H1 (cell line): ENCODE measurements around the gene GTF2IRD1. TPM values are rescaled to one million over a fixed set of nuclear protein-coding genes. Genes with fewer than 3 reads are reported as not detected.

Source experiments
- CTCF ChIA-PET: fragments of 300-600 bp; sonication (Branson Sonifier 250); formaldehyde crosslinking; loops from one replicate; lab custom pipeline; 2021; ENCODE audit not compliant: partially characterized antibody; lab: Charles Lee
- POLR2A ChIA-PET: fragments of 300-600 bp; sonication (Branson Sonifier 250); formaldehyde crosslinking; loops from one replicate; lab custom pipeline; 2021; ENCODE audit warnings: inconsistent platforms; ENCODE audit not compliant: partially characterized antibody; lab: Charles Lee
- DNase-seq, 2 experiments: peaks; one replicate each; pipeline versions ENCODE4 v3.0.0 to v3.0.0-alpha.2; 2010 to 2022; ENCODE audit warnings: low spot score in 2 of 2, low read depth in 1 of 2, mixed read lengths in 1 of 2
- FAIRE-seq: peaks from 2 replicates; lab custom pipeline; 2011; peaks lifted over from hg19 to GRCh38; lab: Jason Lieb, UNC
- H2AFZ ChIP-seq: 2 replicates; pipeline ENCODE4 v1.8.1; 2012; ENCODE audit warnings: low read length, inconsistent platforms
- H2AK5ac ChIP-seq: 2 replicates; pipeline ENCODE4 v1.6.1; 2013; ENCODE audit warnings: low read depth, low read length
- H2BK120ac ChIP-seq: replicated peaks from 2 replicates; pipeline ENCODE3; 2013; ENCODE audit warnings: low read depth, low read length, inconsistent platforms
- H2BK12ac ChIP-seq: 2 replicates; pipeline ENCODE4 v1.6.1; 2013; ENCODE audit warnings: low read depth, low read length
- H2BK15ac ChIP-seq: 2 replicates; pipeline ENCODE4 v1.6.1; 2013; ENCODE audit warnings: low read length
- H2BK20ac ChIP-seq: 2 replicates; pipeline ENCODE4 v1.6.1; 2013; ENCODE audit warnings: low read length
- H2BK5ac ChIP-seq: 2 replicates; pipeline ENCODE4 v1.6.1; 2013; ENCODE audit warnings: low read depth, low read length
- H3K14ac ChIP-seq: 2 replicates; pipeline ENCODE4 v1.6.1; 2013; ENCODE audit warnings: inconsistent platforms; ENCODE audit not compliant: insufficient read length
- H3K18ac ChIP-seq: 2 replicates; pipeline ENCODE4 v1.6.1; 2013; ENCODE audit warnings: low read length; ENCODE audit errors: extremely low read depth
- H3K23ac ChIP-seq: 2 replicates; pipeline ENCODE4 v1.6.1; 2013; ENCODE audit warnings: inconsistent platforms; ENCODE audit not compliant: insufficient read length
- H3K23me2 ChIP-seq: 2 replicates; pipeline ENCODE4 v1.6.1; 2013; ENCODE audit warnings: low read depth, low read length
- H3K27ac ChIP-seq: 2 replicates; pipeline ENCODE4 v1.6.1; 2011; ENCODE audit warnings: low read depth, low read length, inconsistent platforms
- H3K27me3 ChIP-seq, 4 experiments: replicated peaks in 1 of 4; 1 replicate in 1 of 4; 2 replicates in 3 of 4; pipeline versions ENCODE4 v1.6.1 to v1.8.1; 2011 to 2013; ENCODE audit warnings: low read length in 3 of 4, mild to moderate bottlenecking in 3 of 4, inconsistent platforms in 2 of 4, mixed read lengths in 2 of 4, moderate library complexity in 1 of 4; ENCODE audit not compliant: control insufficient read depth in 3 of 4, insufficient read depth in 3 of 4; ENCODE audit errors: extremely low read depth in 1 of 4
- H3K36me3 ChIP-seq, 4 experiments: 2 replicates each; pipeline versions ENCODE4 v1.6.1 to v1.8.1; 2011 to 2013; ENCODE audit warnings: mild to moderate bottlenecking in 4 of 4, low read length in 3 of 4, moderate library complexity in 2 of 4, control low read depth in 1 of 4, inconsistent platforms in 1 of 4; ENCODE audit not compliant: insufficient read depth in 4 of 4, control insufficient read depth in 2 of 4
- H3K4ac ChIP-seq: replicated peaks from 2 replicates; pipeline ENCODE3; 2013; ENCODE audit warnings: low read length, low read depth, mixed read lengths, inconsistent platforms; ENCODE audit not compliant: insufficient read length
- H3K4me1 ChIP-seq, 4 experiments: replicated peaks in 1 of 4; 1 replicate in 1 of 4; 2 replicates in 3 of 4; pipeline versions ENCODE4 v1.6.1 to v1.8.1; 2011 to 2013; ENCODE audit warnings: low read length in 3 of 4, inconsistent platforms in 2 of 4, mixed read lengths in 1 of 4; ENCODE audit not compliant: insufficient read depth in 4 of 4, control insufficient read depth in 3 of 4
- H3K4me2 ChIP-seq, 2 experiments: 2 replicates each; pipeline versions ENCODE4 v1.6.1 to v1.8.1; 2011 to 2013; ENCODE audit warnings: low read depth in 2 of 2, low read length in 2 of 2, control low read depth in 1 of 2, inconsistent platforms in 1 of 2, mild to moderate bottlenecking in 1 of 2; ENCODE audit not compliant: insufficient read depth in 1 of 2
- H3K4me3 ChIP-seq, 4 experiments: fragments of 200-600, 300-600 bp in 1 of 4; sonication (generic), shearing (Covaris generic), sonication (Bioruptor Twin) in 1 of 4; 2 replicates each; pipeline versions ENCODE4 v1.5.1 to v1.8.1; 2011 to 2016; ENCODE audit warnings: low read length in 4 of 4, low read depth in 3 of 4, control low read depth in 2 of 4, inconsistent platforms in 2 of 4, mild to moderate bottlenecking in 2 of 4, mixed read lengths in 1 of 4, moderate library complexity in 1 of 4; ENCODE audit not compliant: insufficient read depth in 2 of 4; ENCODE audit errors: extremely low read depth in 1 of 4
- H3K56ac ChIP-seq: replicated peaks from 2 replicates; pipeline ENCODE3; 2013; ENCODE audit warnings: low read depth, mild to moderate bottlenecking, mixed read lengths, low read length, inconsistent platforms; ENCODE audit not compliant: insufficient read length
- H3K79me1 ChIP-seq: 2 replicates; pipeline ENCODE4 v1.6.1; 2013; ENCODE audit warnings: low read depth, low read length, control low read depth
- H3K79me2 ChIP-seq, 2 experiments: 2 replicates each; pipeline versions ENCODE4 v1.6.1 to v1.8.1; 2012 to 2013; ENCODE audit warnings: low read length in 2 of 2, mild to moderate bottlenecking in 2 of 2, inconsistent platforms in 1 of 2; ENCODE audit not compliant: insufficient read depth in 2 of 2, control insufficient read depth in 1 of 2
- H3K9ac ChIP-seq, 4 experiments: replicated peaks in 1 of 4; 1 replicate in 1 of 4; 2 replicates in 3 of 4; pipeline versions ENCODE4 v1.6.1 to v1.8.1; 2011 to 2013; ENCODE audit warnings: low read depth in 3 of 4, low read length in 3 of 4, control low read depth in 2 of 4, mild to moderate bottlenecking in 2 of 4, moderate library complexity in 2 of 4, inconsistent platforms in 1 of 4; ENCODE audit errors: extremely low read depth in 1 of 4
- H3K9me3 ChIP-seq, 2 experiments: 2 replicates each; pipeline versions ENCODE4 v1.6.1 to v1.8.1; 2012 to 2013; ENCODE audit warnings: mild to moderate bottlenecking in 2 of 2, moderate library complexity in 2 of 2, control low read depth in 1 of 2, inconsistent platforms in 1 of 2, low read depth in 1 of 2, low read length in 1 of 2, mixed read lengths in 1 of 2; ENCODE audit not compliant: insufficient read depth in 2 of 2
- H4K20me1 ChIP-seq, 2 experiments: replicated peaks in 1 of 2; 2 replicates each; pipeline versions ENCODE3 to v1.8.1; 2011 to 2013; ENCODE audit warnings: inconsistent platforms in 2 of 2, low read length in 2 of 2, mild to moderate bottlenecking in 1 of 2; ENCODE audit not compliant: insufficient read depth in 2 of 2, control insufficient read depth in 1 of 2
- H4K5ac ChIP-seq: 2 replicates; pipeline ENCODE4 v1.6.1; 2013; ENCODE audit warnings: low read length, low read depth, mixed read lengths, inconsistent platforms; ENCODE audit not compliant: insufficient read length
- H4K8ac ChIP-seq: 2 replicates; pipeline ENCODE4 v1.8.0; 2013; ENCODE audit warnings: mild to moderate bottlenecking, moderate library complexity, low read length, inconsistent platforms; ENCODE audit not compliant: insufficient read depth; ENCODE audit errors: extremely low read depth
- H4K91ac ChIP-seq: replicated peaks from 2 replicates; pipeline ENCODE3; 2013; ENCODE audit warnings: low read length, mixed read lengths, inconsistent platforms; ENCODE audit not compliant: insufficient read length
- TAF1 ChIP-seq: IDR thresholded peaks from 2 replicates; pipeline ENCODE4 v1.6.1; 2011; ENCODE audit warnings: mild to moderate bottlenecking, low read depth, low read length
- TAF7 ChIP-seq: optimal IDR thresholded peaks from 2 replicates; pipeline ENCODE3; 2011; ENCODE audit warnings: low read depth, mild to moderate bottlenecking, inconsistent platforms, low read length, moderate library complexity, borderline replicate concordance
- WGBS, 2 experiments: shearing (Covaris generic) in 1 of 2; methylation state at CpG; one replicate each; pipeline versions ENCODE4 v1.1.6 to v1.1.7; 2013 to 2015; ENCODE audit warnings: low lambda C conversion rate in 2 of 2, mixed read lengths in 2 of 2, inconsistent platforms in 1 of 2, low coverage in 1 of 2, missing lambda C conversion rate in 1 of 2; ENCODE audit not compliant: insufficient replicate concordance in 2 of 2, insufficient coverage in 1 of 2, insufficient read length in 1 of 2; ENCODE audit errors: extremely low coverage in 1 of 2, missing lambda C conversion rate in 1 of 2; 5-methylcytosine and 5-hydroxymethylcytosine counted together
- polyA plus RNA-seq, 7 experiments: library from polyadenylated mRNA; depleted of rRNA in 3 of 7; stranded (reverse) in 5 of 7; unstranded in 2 of 7; fragments of >200 nt in 5 of 7; fragments of 200-250 nt in 2 of 7; gene quantifications; 1 replicate in 5 of 7; 2 replicates in 1 of 7; 4 replicates in 1 of 7; pipeline versions ENCODE4 v1.2.1 to v1.2.3, GENCODE V29; 2011 to 2013; ENCODE audit warnings: missing spikeins in 2 of 7, mixed read lengths in 2 of 7
- total RNA-seq: library from RNA; stranded (reverse); fragmentation: NEBNext Ultra II Directional; extraction: Animal tissue kit (Norgen Biotek cat#: 25700); gene quantifications from 2 replicates; pipeline ENCODE4 v1.2.1, GENCODE V29; 2021

GTF2IRD1 gene
- total and polyA plus RNA-seq, 2 of the 8 experiments (the other 6 are each of a cell fraction or from before 2014, with no cell fraction given), result 27.4 to 45.4 TPM

DNA sequence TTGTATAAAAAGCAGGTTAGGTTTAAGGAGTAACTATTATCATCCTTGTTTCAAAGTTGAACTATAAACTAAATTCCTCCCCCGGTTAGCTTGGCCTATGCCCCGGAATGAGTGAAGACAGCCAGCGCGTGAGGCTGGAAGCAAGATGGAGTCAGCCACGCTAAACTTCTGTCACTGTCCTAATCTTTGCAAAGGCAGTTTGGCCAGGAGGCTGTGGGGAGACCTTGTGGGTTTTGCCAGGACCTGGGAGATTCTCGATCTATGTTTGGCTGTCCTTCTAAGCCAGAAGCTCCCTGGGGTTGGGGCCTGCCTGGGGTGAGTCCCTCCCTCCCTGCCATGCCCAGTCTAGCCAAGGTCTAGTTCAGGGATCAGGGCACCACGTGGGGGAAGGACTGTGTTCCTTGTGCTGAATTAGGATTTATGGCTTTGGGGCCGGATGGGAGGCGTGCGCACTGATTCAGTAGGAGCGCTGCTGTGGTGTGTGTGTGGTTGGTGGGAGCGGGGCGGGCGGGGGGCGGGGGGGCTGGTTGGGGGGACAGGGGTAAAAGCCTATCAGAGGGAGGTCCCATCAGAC lies 871 bp upstream of the GTF2IRD1 start:
- Histone ChIP-seq H3K23ac (no peak overlapping the region), H3K4me3 (peak overlapping the region; percentile 31 to 82 (median 50); a peak in 6 of 8 replicates), H4K91ac (peak overlapping the region; percentile 58), H3K4ac (no peak overlapping the region), H4K20me1 (peaks cover 4 to 9% of the 10 kb centered on the region in 2 experiments), H3K4me2 (peak overlapping the region; percentile 67 to 68; a peak in 3 of 4 replicates), H3K79me1 (peaks cover 14% of the 10 kb centered on the region), H3K27me3 (no peaks in the 10 kb centered on the region), H3K36me3 (no peaks in the 10 kb centered on the region; a peak in 1 of 8 replicates), H2AK5ac (no peak overlapping the region), H2BK120ac (no peak overlapping the region), H3K56ac (no peak overlapping the region), H2AFZ (no peak overlapping the region), H2BK20ac (no peak overlapping the region), H3K23me2 (peaks cover 4% of the 10 kb centered on the region; the same call in 1 of the 2 replicates), H3K14ac (no peak overlapping the region), H4K5ac (peak overlapping the region; percentile 68), H2BK5ac (peak overlapping the region; percentile 27; the same call in 1 of the 2 replicates), H2BK12ac (peak overlapping the region; percentile 30; the same call in 1 of the 2 replicates), H3K9me3 (no peaks in the 10 kb centered on the region), H3K9ac (no peak overlapping the region; a peak in 2 of 7 replicates), H3K79me2 (peaks cover 3 to 32% of the 10 kb centered on the region in 2 experiments; a peak in 3 of 4 replicates), H2BK15ac (peak overlapping the region; percentile 76; the same call in 1 of the 2 replicates), H3K27ac (no peak overlapping the region), H4K8ac (peak overlapping the region; percentile 94; the same call in 1 of the 2 replicates), H3K18ac (no peak overlapping the region; the same call in 1 of the 2 replicates), H3K4me1 (peaks cover 0 to 12% (median 8%) of the 10 kb centered on the region in 4 experiments; a peak in 6 of 7 replicates)
- CTCF ChIA-PET, result interaction anchor here (0.8 to 3.7 kb wide), 2 partner anchors 11 to 47 kb away, joined by 3 to 19 read pairs; no protein-coding TSS in a partner anchor
- FAIRE-seq (no peak), DNase-seq (no peak)
- POLR2A ChIA-PET, result interaction anchor here (1.2 to 1.4 kb wide), 2 partner anchors 10 to 12 kb away, joined by 4 read pairs; no protein-coding TSS in a partner anchor
- WGBS, 2 experiments, result 86% methylated on average over 11 of the region's 15 CpGs; no CpG with 5 or more reads in 1 of the 2 experiments
- 0 out of 2 replicates have a peak, but pooled peaks have one; percentile 14 for TF ChIP-seq TAF1
- TF ChIP-seq TAF7, result no peak
- TF ChIP-seq, all 59 proteins: peak for 1
